GM13976 (cell line): ENCODE results near the gene FBXO34.
"Not testable (repeated sequence)": the region's sequence is repeated elsewhere in the genome, so short reads cannot be mapped to it uniquely, and the experiment has no call there.

ENCODE experiments used
- DNase-seq: peaks from one replicate; pipeline ENCODE4 v3.0.0; 2012; ENCODE audit warnings: low spot score
- CTCF ChIP-seq: IDR thresholded peaks from 2 replicates; pipeline ENCODE4 v1.5.1; 2012; ENCODE audit warnings: borderline replicate concordance, mild to moderate bottlenecking; ENCODE audit not compliant: insufficient read depth; ENCODE audit errors: extremely low read depth, missing control alignments, control extremely low read depth
- in situ Hi-C: fragments of 300-500 bp; cut with MboI; formaldehyde crosslinking; loops from one replicate; pipeline ENCODE4 v1.12.0; 2022; ENCODE audit warnings: low sequenced_read_pairs, mixed read lengths, inconsistent platforms; ENCODE audit not compliant: unreplicated experiment

Gene FBXO34

GRCh38 chr14:55339770-55340169, 68.5 kb downstream of the FBXO34 start:
- in situ Hi-C loops, result no loop called here
- TF ChIP-seq CTCF, result no peak
- DNase-seq, result peak; percentile 51

- TF ChIP-seq CTCF, result no peak
- no peak for DNase-seq
- in situ Hi-C loops, result no loop called here
These were observed 69.3 kb downstream of the FBXO34 start for GRCh38 chr14:55340482-55340881.

- in situ Hi-C loops, result no loop called here
- no peak for TF ChIP-seq CTCF
- DNase-seq, result no peak
These were observed 70.6 kb downstream of the FBXO34 start for GRCh38 chr14:55341781-55342180.

GRCh38 chr14:55344582-55345163, 73.5 kb downstream of the FBXO34 start:
- in situ Hi-C loops, DNase-seq: not testable (repeated sequence)

- in situ Hi-C loops, result no loop called here
- no peak for TF ChIP-seq CTCF
- DNase-seq, result no peak
These were observed 75.8 kb downstream of the FBXO34 start for GRCh38 chr14:55347040-55347439.

GRCh38 chr14:55347748-55348147, 76.5 kb downstream of the FBXO34 start:
- no peak for TF ChIP-seq CTCF
- no peak for DNase-seq
- in situ Hi-C loops, result no loop called here

GRCh38 chr14:55348766-55349453, 77.7 kb downstream of the FBXO34 start:
- no peak for TF ChIP-seq CTCF
- DNase-seq, result no peak
- in situ Hi-C loops, result no loop called here
